Measurements from ENCODE around the gene TAF3.

Gene TAF3

GRCh38 chr10:7787150-7787856, 31.0 kb upstream of the TAF3 start:
- Histone ChIP-seq H3K79me2 (peaks cover 31% of the 10 kb centered on the region), H3K9me3 (ENCODE audit: control insufficient read depth, low read length) (no peaks in the 10 kb centered on the region), H3K27ac (peak overlapping the region; percentile 86), H3K4me1 (peaks cover 17% of the 10 kb centered on the region), H2AFZ (peak overlapping the region; percentile 91), H3K36me3 (ENCODE audit: control insufficient read depth, insufficient read depth, low read length) (no peaks in the 10 kb centered on the region), H3K9ac (peak overlapping the region; percentile 56), H3K4me2 (ENCODE audit: low read length) (peak overlapping the region; percentile 70), H3K27me3 (ENCODE audit: control insufficient read depth, insufficient read depth, low read length) (no peaks in the 10 kb centered on the region), H3K4me3 (ENCODE audit: low read depth, low read length) (peak overlapping the region; percentile 85)
- TF ChIP-seq, protein P1, sequence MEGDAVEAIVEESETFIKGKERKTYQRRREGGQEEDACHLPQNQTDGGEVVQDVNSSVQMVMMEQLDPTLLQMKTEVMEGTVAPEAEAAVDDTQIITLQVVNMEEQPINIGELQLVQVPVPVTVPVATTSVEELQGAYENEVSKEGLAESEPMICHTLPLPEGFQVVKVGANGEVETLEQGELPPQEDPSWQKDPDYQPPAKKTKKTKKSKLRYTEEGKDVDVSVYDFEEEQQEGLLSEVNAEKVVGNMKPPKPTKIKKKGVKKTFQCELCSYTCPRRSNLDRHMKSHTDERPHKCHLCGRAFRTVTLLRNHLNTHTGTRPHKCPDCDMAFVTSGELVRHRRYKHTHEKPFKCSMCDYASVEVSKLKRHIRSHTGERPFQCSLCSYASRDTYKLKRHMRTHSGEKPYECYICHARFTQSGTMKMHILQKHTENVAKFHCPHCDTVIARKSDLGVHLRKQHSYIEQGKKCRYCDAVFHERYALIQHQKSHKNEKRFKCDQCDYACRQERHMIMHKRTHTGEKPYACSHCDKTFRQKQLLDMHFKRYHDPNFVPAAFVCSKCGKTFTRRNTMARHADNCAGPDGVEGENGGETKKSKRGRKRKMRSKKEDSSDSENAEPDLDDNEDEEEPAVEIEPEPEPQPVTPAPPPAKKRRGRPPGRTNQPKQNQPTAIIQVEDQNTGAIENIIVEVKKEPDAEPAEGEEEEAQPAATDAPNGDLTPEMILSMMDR (IDR thresholded peaks at IDR 0.05) = no peak

DNA sequence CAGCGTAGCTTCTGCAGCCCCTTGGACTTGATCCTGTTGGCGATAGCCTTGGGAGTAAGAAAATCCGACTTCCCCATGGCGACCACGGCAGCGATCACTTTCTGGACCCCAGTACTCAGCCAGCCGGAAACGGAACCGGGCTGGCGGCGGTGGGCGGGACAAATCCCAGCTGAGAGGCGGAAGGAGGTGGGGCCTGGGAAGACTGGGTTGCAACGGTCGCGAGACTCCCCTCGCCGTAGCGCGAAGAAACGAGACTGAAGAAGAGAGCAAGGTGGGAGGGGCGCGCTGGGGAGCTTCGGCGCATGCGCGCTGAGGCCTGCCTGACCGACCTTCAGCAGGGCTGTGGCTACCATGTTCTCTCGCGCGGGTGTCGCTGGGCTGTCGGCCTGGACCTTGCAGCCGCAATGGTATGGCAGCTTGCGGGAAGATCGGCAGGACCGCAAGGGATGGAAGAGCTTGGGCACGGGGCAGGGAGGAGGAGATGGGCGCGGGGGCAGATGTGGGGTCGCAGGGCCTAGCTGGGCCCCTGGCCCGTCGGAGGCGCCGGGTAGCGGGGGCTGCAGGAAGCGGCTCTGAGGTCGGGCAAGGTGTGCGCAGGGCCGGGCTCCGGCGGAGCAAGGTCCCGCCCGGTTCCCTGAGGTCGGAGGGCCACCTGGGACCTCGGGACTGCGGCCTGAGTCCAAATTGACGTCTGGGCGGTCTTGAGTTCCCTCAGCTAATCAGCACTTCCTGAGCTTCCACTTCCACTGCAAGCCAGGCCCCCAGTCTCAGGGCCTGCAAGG, 30.3 kb upstream of the TAF3 start, which contains the start of the genes ATP5F1C and KIN:
Gene ATP5F1C (plus strand): TSS at position 321 of the 782 bp plus-strand sequence. CDS start 31 bp downstream, at position 352.
Gene KIN (minus strand): TSS at position 137 of the 782 bp plus-strand sequence. CDS start 60 bp downstream, at position 77.
- Histone ChIP-seq H3K9me3 (ENCODE audit: control insufficient read depth, low read length) (no peaks in the 10 kb centered on the region), H3K4me3 (ENCODE audit: low read depth, low read length) (peak within 1 kb of the TSS; percentile 85), H2AFZ (peak within 1 kb of the TSS; percentile 91), H3K27ac (peak within 1 kb of the TSS; percentile 86), H3K79me2 (peaks cover 39% of the 10 kb centered on the region), H3K4me2 (ENCODE audit: low read length) (peak within 1 kb of the TSS; percentile 84), H3K36me3 (ENCODE audit: control insufficient read depth, insufficient read depth, low read length) (no peaks in the 10 kb centered on the region), H3K27me3 (ENCODE audit: control insufficient read depth, insufficient read depth, low read length) (no peaks in the 10 kb centered on the region), H3K4me1 (peaks cover 17% of the 10 kb centered on the region), H3K9ac (peak within 1 kb of the TSS; percentile 56)
- TF ChIP-seq, protein P1 (IDR thresholded peaks at IDR 0.05) = no peak

GRCh38 chr10:7788639-7789286, 29.5 kb upstream of the TAF3 start:
- Histone ChIP-seq H2AFZ (peak overlapping the region; percentile 91), H3K4me1 (peaks cover 20% of the 10 kb centered on the region), H3K4me3 (ENCODE audit: low read depth, low read length) (peak overlapping the region; percentile 85), H3K27ac (peak overlapping the region; percentile 86), H3K4me2 (ENCODE audit: low read length) (peak overlapping the region; percentile 84), H3K9ac (peak overlapping the region; percentile 56), H3K79me2 (peaks cover 45% of the 10 kb centered on the region), H3K36me3 (ENCODE audit: control insufficient read depth, insufficient read depth, low read length) (no peaks in the 10 kb centered on the region), H3K9me3 (ENCODE audit: control insufficient read depth, low read length) (no peaks in the 10 kb centered on the region), H3K27me3 (ENCODE audit: control insufficient read depth, insufficient read depth, low read length) (no peaks in the 10 kb centered on the region)
- TF ChIP-seq, protein P1 (IDR thresholded peaks at IDR 0.05) = no peak

- H3K27ac ChIP-seq = peak overlapping the region; percentile 86
- H3K9ac ChIP-seq = no peak overlapping the region
- no peaks in the 10 kb centered on the region for H3K36me3 ChIP-seq (ENCODE audit: control insufficient read depth, insufficient read depth, low read length)
- peaks cover 49% of the 10 kb centered on the region for H3K79me2 ChIP-seq
- TF ChIP-seq, protein P1 (IDR thresholded peaks at IDR 0.05) = no peak
- H3K9me3 ChIP-seq (ENCODE audit: control insufficient read depth, low read length) = no peaks in the 10 kb centered on the region
- H3K4me1 ChIP-seq = peaks cover 20% of the 10 kb centered on the region
- H3K4me3 ChIP-seq (ENCODE audit: low read depth, low read length) = peak overlapping the region; percentile 85
- no peaks in the 10 kb centered on the region for H3K27me3 ChIP-seq (ENCODE audit: control insufficient read depth, insufficient read depth, low read length)
- peak overlapping the region; percentile 84 for H3K4me2 ChIP-seq (ENCODE audit: low read length)
- no peak overlapping the region for H2AFZ ChIP-seq
These were observed 28.9 kb upstream of the TAF3 start for GRCh38 chr10:7789390-7789789.
